Kidney capillary endothelial cell (primary cell): Measurements from ENCODE around the gene KLHL4.
"Not testable (repeated sequence)": the region's sequence is repeated elsewhere in the genome, so short reads cannot be mapped to it uniquely, and the experiment has no call there.

ENCODE experiments used
- DNase-seq: peaks from one replicate; pipeline ENCODE4 v3.0.0-alpha.2; 2018; ENCODE audit warnings: low spot score

KLHL4 gene

DNA sequence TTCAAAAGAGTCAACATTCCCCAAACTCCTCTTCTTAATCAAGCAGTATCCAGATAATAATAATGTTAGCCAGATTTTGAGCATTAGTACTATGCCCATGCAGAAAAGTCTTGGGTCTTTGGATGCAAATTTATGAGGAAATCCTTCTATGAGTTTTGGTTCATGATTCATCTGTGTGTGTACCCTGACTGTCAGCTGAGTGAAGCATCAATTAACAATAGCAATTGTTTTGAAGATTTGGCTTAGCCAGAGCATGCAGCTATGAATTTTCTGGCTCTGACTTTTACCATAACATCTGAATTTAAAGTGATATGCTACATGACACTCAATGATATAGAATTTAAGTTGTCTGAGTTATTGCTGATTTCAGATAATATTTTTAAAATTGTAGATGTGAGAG is 145.8 kb downstream of the KLHL4 start:
- peak; percentile 7 for DNase-seq

DNA sequence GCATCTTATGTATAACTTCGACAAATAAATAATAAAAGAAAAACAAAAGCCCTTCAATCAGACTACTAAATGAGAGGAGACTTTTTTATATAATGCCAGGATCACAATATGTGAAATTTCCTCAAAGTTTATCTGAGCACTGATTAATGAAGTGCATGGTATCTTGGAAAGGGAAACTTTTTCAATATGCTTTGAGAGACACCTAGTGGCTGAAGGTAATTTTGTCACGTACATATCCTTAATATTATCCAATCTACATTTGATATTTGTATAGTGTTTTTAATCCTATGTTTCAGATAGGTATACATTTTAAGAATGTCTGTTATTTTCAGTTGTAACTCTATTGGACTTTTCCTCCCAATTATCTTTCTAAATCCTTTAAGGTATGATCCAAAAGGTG is 146.8 kb downstream of the KLHL4 start:
- peak; percentile 36 for DNase-seq

DNA sequence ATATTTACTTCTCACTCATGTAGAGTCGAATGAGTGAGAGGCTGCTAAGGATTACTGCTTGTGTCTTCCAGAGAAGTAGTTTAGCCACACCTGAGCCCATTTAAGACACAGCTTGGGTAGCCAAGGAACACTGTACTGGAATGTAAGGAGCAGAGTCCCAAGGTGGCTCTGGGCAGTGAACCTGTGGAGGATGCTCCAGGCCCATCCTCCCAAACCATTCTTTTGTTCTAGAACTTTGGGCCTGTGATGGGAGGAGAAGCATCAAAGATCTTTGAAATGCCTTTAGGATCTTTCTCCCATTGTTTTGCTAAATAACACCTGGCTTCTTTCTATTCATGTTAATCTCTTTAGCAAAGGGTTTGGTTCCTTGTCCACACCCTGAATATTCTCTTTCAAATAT is 162.2 kb downstream of the KLHL4 start:
- DNase-seq, result no peak

DNA sequence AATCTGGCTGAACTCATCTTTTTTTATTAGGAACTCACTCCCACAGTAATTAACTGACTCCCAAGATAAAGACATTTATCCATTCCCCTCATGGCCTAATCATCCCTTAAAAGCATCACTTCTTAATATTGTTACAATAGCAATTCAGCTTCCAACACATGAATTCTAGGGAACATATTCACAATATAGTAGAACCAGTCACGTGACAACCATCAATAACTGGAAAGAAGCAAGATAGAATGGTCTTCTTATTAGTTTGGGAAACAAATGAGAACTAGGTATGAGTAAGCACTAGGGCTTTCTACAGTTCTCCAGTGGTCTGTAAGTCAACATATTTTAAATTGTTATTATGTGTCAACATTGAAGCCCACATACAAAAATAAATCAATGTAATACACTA is 170.1 kb downstream of the KLHL4 start:
- DNase-seq, result no peak

DNA sequence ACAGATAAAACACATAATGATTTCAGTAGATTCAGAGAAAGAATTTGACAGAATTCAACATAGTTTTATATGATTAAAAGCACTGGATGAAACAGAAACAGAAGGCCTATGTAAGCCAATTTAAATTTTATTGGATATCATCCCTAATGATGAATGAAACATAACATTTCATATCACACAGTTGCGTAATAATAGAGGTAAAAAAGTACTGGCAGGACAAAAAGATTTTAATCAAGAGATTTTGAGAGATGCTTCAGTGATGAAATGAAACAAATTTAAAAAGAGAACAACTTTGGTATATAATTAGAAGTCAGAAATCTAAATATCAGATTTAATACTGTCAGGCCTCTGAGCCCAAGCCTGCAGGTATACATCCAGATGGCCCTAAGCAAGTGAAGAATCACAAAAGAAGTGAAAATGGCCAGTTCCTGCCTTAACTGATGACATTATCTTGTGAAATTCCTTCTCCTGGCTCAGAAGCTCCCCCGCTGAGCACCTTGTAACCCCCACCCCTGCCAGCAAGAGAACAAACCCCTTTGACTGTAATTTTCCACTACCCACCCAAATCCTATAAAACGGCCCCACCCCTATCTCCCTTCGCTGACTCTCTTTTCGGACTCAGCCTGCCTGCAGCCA is 170.6 kb downstream of the KLHL4 start:
- DNase-seq, result not testable (repeated sequence)

DNA sequence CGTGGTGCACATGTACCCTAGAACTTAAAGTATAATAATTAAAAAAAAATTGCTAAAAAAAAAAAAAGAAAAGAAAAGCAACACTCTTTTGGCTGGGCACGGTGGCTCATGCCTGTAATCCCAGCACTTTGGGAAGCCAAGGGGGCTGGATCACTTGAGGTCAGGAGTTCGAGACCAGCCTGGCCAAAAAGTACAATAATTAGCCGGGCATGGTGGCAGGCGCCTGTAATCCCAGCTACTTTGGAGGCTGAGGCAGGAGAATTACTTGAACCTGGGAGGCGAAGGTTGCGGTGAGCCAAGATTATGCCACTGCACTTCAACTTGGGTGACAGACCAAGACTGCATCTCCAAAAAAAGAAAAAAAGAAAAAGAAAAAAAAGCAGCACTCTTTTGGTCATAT is 171.6 kb downstream of the KLHL4 start:
- not testable (repeated sequence) for DNase-seq

DNA sequence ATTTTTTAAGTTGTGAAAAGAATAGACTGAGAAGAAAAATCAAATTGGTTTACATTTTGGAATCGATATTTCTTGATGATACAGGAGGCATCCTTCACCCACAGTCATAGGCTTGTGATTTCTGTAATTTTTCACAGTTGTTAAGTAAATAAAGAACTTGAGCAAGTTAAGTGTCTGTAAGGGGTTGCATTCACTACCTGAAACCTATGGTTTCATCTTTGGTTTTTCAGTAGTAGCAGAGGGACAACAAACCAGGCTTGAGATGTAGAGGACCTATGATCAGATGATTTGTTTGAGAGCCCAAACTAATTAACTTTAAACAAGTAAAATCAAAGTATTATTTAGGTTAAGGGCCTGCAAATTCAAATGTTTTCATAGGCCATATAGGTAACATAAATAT is 175.6 kb downstream of the KLHL4 start:
- no peak for DNase-seq

DNA sequence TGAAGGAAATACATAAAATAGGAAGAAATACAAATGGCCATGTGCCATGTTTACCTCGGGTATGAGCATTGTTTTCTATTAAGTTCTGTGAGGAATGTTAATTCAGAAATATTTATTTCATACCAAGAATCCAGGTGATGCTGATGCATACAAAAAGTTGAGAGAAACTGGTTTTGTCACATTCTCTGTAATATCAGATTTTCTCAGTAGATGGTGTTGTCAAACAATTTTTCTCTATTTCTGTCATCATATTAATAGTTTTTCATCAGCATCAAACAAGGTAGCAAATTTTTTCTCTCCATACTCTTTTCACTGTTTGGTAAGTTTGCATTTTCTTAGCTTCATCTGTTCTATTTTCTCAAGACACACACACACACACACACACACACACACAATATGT is 179.8 kb downstream of the KLHL4 start:
- no peak for DNase-seq

DNA sequence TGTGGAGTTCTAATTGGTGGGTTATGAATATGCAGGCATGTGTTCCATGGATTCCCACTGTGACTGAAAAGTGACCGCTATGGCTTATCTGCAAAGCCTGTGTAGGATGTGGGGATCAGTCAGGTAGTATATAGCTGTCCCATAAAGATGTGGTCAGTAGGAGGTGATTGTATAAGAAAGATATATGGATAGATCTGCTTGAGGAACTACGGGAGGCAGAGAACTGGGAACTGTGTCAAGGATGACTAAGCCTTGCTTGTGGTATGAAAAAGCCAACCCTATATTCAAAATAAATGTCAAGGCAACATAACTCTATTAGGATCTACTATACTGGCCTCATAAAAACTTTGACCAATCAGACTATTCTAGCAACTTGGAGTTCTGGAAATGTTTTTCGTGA is 185.2 kb downstream of the KLHL4 start:
- DNase-seq, result no peak

DNA sequence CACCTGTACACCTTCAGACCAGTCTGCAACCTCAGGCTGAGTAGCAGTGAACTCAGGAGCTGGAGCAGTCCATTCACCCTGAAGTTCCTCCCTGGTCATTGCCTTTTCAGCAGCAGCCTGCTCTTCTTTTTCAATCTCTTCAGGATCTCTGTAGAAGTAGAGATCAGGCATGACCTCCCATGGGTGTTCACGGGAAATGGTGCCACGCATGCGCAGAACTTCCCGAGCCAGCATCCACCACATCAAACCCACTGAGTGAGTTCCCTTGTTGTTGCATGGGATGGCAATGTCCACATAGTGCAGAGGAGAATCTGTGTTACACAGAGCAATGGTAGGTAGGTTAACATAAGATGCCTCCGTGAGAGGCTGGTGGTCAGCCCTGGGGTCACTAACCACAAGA is 185.9 kb downstream of the KLHL4 start:
- DNase-seq, result not testable (repeated sequence)

DNA sequence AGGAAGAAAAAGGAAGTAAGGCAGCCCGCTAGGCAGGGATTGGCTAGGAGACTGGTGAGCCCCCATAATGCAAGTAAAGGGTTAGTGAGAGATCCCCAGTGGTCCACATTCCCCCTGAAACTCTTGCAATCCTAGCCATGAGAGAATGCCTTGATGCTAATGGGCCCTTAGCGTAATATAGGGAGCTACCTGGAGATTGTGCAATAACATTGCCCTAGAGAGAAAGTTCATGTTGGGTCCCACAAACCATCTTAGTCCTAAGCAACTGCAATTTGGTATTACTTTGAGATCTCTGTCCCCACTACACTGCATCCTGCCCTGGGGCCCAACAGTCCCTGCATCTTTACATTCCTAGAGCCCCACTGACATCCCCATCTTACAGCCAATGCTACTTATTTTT is 188.5 kb downstream of the KLHL4 start:
- no peak for DNase-seq

DNA sequence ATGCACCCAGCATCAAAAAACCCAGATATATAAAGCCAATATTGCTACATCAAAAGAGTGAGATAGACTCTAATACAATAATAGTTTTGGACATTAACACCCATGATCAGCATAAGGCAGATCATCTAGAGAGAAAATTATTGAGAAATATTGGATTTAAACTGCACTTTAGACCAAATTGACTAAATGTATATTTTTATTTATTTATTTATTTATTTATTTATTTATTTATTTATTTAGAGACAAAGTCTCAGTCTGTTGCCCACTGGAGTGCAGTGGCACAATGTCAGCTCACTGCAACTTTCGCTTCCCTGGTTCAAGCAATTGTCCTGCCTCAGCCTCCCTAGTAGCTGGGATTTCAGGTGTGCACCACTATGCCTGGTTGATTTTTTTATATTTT is 193.0 kb downstream of the KLHL4 start:
- no peak for DNase-seq
